MM.1S (cell line): ENCODE results near the gene STAMBP.

ENCODE experiments used
- DNase-seq: peaks from one replicate; pipeline ENCODE4 v3.0.0-alpha.2; 2015
- H2AFZ ChIP-seq: fragments of 300-600 bp; sonication (generic); 2 replicates; pipeline ENCODE4 v1.6.0; 2016; ENCODE audit warnings: antibody characterized with exemption, low read length
- H3F3A ChIP-seq: fragments of 300-600 bp; sonication (generic); 2 replicates; pipeline ENCODE4 v1.6.1; 2016; ENCODE audit warnings: mild to moderate bottlenecking, antibody characterized with exemption, low read length, moderate library complexity, mixed read lengths; ENCODE audit not compliant: insufficient read depth
- H3K27ac ChIP-seq: fragments of 300-600 bp; sonication (generic); 2 replicates; pipeline ENCODE4 v1.5.1; 2016; ENCODE audit warnings: mild to moderate bottlenecking, low read length
- H3K27me3 ChIP-seq: fragments of 300-600 bp; sonication (generic); replicated peaks from 2 replicates; pipeline ENCODE4 v1.6.0; 2016; ENCODE audit warnings: low read length; ENCODE audit not compliant: insufficient read depth
- H3K36me3 ChIP-seq: fragments of 300-600 bp; sonication (generic); replicated peaks from 2 replicates; pipeline ENCODE4 v1.6.1; 2016; ENCODE audit warnings: mild to moderate bottlenecking, low read length, mixed read lengths; ENCODE audit not compliant: insufficient read depth
- H3K4me1 ChIP-seq: fragments of 300-600 bp; sonication (generic); 2 replicates; pipeline ENCODE4 v1.6.1; 2016; ENCODE audit warnings: low read length, mixed read lengths
- H3K4me2 ChIP-seq: fragments of 300-600 bp; sonication (generic); 2 replicates; pipeline ENCODE4 v1.6.0; 2016; ENCODE audit warnings: low read depth, low read length
- H3K4me3 ChIP-seq: fragments of 300-600 bp; sonication (generic); 2 replicates; pipeline ENCODE4 v1.5.1; 2016; ENCODE audit warnings: low read length, mixed read lengths
- H3K79me2 ChIP-seq: fragments of 300-600 bp; sonication (generic); 2 replicates; pipeline ENCODE4 v1.6.1; 2016; ENCODE audit warnings: mixed run types, low read length, mixed read lengths
- H3K9ac ChIP-seq: fragments of 300-600 bp; sonication (generic); 2 replicates; pipeline ENCODE4 v1.6.1; 2016; ENCODE audit warnings: low read length, mixed read lengths
- H3K9me2 ChIP-seq: fragments of 300-600 bp; sonication (generic); replicated peaks from 2 replicates; pipeline ENCODE4 v1.6.1; 2016; ENCODE audit warnings: mild to moderate bottlenecking, low read length, mixed read lengths; ENCODE audit not compliant: insufficient read depth
- H3K9me3 ChIP-seq: fragments of 300-600 bp; sonication (generic); replicated peaks from 2 replicates; pipeline ENCODE4 v1.6.1; 2016; ENCODE audit warnings: mild to moderate bottlenecking, low read length, mixed read lengths; ENCODE audit not compliant: insufficient read depth
- H4K20me1 ChIP-seq: fragments of 300-600 bp; sonication (generic); 2 replicates; pipeline ENCODE4 v1.6.1; 2016; ENCODE audit warnings: mild to moderate bottlenecking, low read length, moderate library complexity, mixed read lengths; ENCODE audit not compliant: insufficient read depth
- EZH2 ChIP-seq: fragments of 300-600 bp; sonication (generic); optimal IDR thresholded peaks from 2 replicates; pipeline ENCODE3; 2017; ENCODE audit warnings: low read depth, mild to moderate bottlenecking, antibody characterized with exemption, low read length, mixed read lengths
- EZH2phosphoT487 ChIP-seq: fragments of 300-600 bp; sonication (generic); IDR thresholded peaks from 2 replicates; pipeline ENCODE4 v1.6.1; 2018; ENCODE audit warnings: antibody characterized with exemption, low read length
- TF ChIP-seq, protein P1 (sequence below): fragments of 300-600 bp; sonication (generic); IDR thresholded peaks from 2 replicates; pipeline ENCODE4 v1.5.1; 2016; ENCODE audit warnings: antibody characterized with exemption, low read length, mixed read lengths

Gene STAMBP

DNA sequence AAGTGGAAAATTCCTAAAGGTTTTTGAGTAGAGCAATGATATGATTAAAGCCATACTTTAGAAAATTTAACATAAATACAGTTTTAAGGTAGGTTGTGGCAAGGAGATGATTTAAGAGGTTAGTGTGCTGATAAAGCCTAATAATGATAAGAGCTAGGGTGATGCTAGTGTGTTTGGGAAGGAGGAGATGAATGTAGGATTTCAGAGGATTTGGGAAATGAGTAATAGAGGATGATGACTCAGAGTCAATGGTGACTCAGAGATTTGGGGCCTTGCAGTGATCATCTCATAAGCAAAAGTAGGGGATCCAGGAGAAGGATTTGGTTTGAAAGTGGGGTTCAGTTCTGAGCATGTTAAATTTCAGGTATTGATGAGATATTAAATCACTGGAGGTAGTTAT lies 23.3 kb downstream of the STAMBP start:
- Histone ChIP-seq H3K36me3 (0 out of 2 replicates have a peak, but pooled peaks cover 3% of the 10 kb centered on the region), H3K4me1 (peaks cover 6% of the 10 kb centered on the region; the same call in 1 of the 2 replicates), H3F3A (no peaks in the 10 kb centered on the region), H3K27me3 (no peaks in the 10 kb centered on the region), H3K9ac (no peak overlapping the region), H3K9me3 (no peaks in the 10 kb centered on the region), H3K4me2 (no peak overlapping the region), H3K79me2 (no peaks in the 10 kb centered on the region), H3K9me2 (no peaks in the 10 kb centered on the region), H4K20me1 (no peaks in the 10 kb centered on the region), H3K4me3 (no peak overlapping the region), H3K27ac (no peak overlapping the region), H2AFZ (no peak overlapping the region)
- TF ChIP-seq EZH2phosphoT487 (no peak), EZH2 (no peak)
- TF ChIP-seq, protein P1, sequence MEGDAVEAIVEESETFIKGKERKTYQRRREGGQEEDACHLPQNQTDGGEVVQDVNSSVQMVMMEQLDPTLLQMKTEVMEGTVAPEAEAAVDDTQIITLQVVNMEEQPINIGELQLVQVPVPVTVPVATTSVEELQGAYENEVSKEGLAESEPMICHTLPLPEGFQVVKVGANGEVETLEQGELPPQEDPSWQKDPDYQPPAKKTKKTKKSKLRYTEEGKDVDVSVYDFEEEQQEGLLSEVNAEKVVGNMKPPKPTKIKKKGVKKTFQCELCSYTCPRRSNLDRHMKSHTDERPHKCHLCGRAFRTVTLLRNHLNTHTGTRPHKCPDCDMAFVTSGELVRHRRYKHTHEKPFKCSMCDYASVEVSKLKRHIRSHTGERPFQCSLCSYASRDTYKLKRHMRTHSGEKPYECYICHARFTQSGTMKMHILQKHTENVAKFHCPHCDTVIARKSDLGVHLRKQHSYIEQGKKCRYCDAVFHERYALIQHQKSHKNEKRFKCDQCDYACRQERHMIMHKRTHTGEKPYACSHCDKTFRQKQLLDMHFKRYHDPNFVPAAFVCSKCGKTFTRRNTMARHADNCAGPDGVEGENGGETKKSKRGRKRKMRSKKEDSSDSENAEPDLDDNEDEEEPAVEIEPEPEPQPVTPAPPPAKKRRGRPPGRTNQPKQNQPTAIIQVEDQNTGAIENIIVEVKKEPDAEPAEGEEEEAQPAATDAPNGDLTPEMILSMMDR = no peak
- DNase-seq = no peak

DNA sequence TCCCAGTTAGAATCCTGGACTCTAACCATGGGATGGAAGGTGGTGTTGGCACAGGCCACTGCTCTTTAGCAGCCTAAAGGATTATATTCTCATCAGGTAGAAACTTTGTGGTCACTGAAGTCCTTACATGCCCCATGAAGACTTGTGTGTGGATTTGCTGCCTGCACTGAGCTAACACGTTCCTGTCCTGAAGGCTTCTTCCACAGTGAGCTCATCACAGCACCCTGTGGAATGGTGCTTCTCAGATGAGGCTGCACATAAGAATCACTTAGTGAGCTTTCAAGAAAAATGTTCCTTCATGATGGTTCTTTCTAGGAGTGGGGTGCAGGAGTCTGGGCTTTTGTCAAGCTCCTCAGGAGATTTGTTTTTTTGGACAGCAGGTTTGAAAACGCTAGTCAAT lies 26.8 kb downstream of the STAMBP start:
- Histone ChIP-seq H3K79me2 (no peaks in the 10 kb centered on the region), H3K4me2 (no peak overlapping the region), H3K27ac (no peak overlapping the region), H3K4me3 (no peak overlapping the region), H3K9me3 (no peaks in the 10 kb centered on the region), H3F3A (no peaks in the 10 kb centered on the region), H3K27me3 (no peaks in the 10 kb centered on the region), H3K36me3 (peaks cover 3% of the 10 kb centered on the region; the same call in 1 of the 2 replicates), H3K9me2 (no peaks in the 10 kb centered on the region), H2AFZ (no peak overlapping the region), H3K4me1 (peaks cover 6% of the 10 kb centered on the region; the same call in 1 of the 2 replicates), H3K9ac (no peak overlapping the region), H4K20me1 (no peaks in the 10 kb centered on the region)
- DNase-seq = no peak
- no peak for TF ChIP-seq EZH2
- TF ChIP-seq EZH2phosphoT487 = no peak
- TF ChIP-seq, protein P1 = no peak

DNA sequence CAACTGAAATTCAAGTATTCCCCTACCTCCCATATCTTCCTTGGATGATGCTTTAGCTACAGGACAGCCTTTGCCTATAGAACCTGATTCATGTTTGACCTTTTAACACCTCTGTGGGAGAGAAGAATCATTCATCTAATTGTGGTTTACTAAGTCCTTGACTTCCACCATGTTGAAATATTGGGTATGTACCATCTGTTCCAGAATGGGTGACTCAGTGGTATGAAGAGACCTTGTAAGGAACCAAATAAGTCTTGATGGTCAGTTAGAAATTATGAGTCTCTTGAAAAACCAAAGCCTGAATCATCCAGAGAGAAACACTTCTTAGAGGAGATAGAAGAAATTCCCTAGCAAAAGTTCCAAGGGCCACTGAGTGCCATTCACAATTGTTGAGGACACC lies 27.5 kb downstream of the STAMBP start:
- no peak overlapping the region for H3K4me2 ChIP-seq
- H3K9me3 ChIP-seq = no peaks in the 10 kb centered on the region
- no peak overlapping the region for H3K4me3 ChIP-seq
- H3K4me1 ChIP-seq = peaks cover 6% of the 10 kb centered on the region; the same call in 1 of the 2 replicates
- H3K27ac ChIP-seq = no peak overlapping the region
- H2AFZ ChIP-seq = no peak overlapping the region
- no peaks in the 10 kb centered on the region for H3K79me2 ChIP-seq
- TF ChIP-seq, protein P1 = no peak
- TF ChIP-seq EZH2 (no peak), EZH2phosphoT487 (no peak)
- no peak overlapping the region for H3K9ac ChIP-seq
- H3K36me3 ChIP-seq = peaks cover 3% of the 10 kb centered on the region; the same call in 1 of the 2 replicates
- no peak for DNase-seq
- no peaks in the 10 kb centered on the region for H3K27me3 ChIP-seq
- no peaks in the 10 kb centered on the region for H3K9me2 ChIP-seq
- no peaks in the 10 kb centered on the region for H4K20me1 ChIP-seq
- H3F3A ChIP-seq = no peaks in the 10 kb centered on the region
